ENCODE measurements around the gene CCDC150.

The CCDC150 gene

DNA sequence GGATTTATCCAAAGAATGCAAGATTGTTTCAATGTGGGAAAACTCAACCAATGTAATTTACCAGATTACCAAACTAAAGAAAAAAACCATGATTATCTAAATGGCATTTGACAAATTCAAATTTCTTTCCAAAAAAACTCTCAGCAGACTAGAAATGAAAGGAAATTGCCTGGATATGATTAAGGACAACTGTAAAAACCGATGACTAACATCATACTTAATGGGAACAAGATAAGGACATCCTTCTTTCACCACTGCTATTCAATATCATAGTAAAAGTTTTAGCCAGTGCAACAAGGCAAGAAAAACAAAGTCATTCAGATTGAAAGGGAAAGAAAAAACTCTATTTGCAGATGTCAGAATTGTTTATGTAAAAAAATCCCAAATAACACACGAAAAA, 4.4 kb upstream of the CCDC150 start:
- Histone ChIP-seq H3K27ac (no peak overlapping the region), H2AFZ (ENCODE audit: low read depth) (no peak overlapping the region), H3K4me3 (IDR thresholded peaks at IDR 0.05; ENCODE audit: insufficient read depth, low read depth, low read length) (no peak overlapping the region), H4K20me1 (ENCODE audit: insufficient read depth) (no peaks in the 10 kb centered on the region), H3K4me1 (ENCODE audit: low read depth, poor library complexity, severe bottlenecking) (peaks cover under 1% of the 10 kb centered on the region), H3K79me2 (ENCODE audit: insufficient read depth, low read depth) (peaks cover 2% of the 10 kb centered on the region), H3K36me3 (ENCODE audit: insufficient read depth) (no peaks in the 10 kb centered on the region), H3K4me2 (no peak overlapping the region), H3K27me3 (ENCODE audit: insufficient read depth, low read depth) (no peaks in the 10 kb centered on the region), H3K9ac (no peak overlapping the region)
- no peak for TF ChIP-seq CTCF (conservative IDR thresholded peaks at IDR 0.05; ENCODE audit: low read depth, low read length)

GRCh38 chr2:196638765-196639164, 750 bp upstream of the CCDC150 start:
- TF ChIP-seq CTCF (conservative IDR thresholded peaks at IDR 0.05; ENCODE audit: low read depth, low read length), result no peak
- Histone ChIP-seq H2AFZ (ENCODE audit: low read depth) (peak overlapping the region; percentile 93), H3K36me3 (ENCODE audit: insufficient read depth) (no peaks in the 10 kb centered on the region), H3K4me1 (ENCODE audit: low read depth, poor library complexity, severe bottlenecking) (peaks cover 8% of the 10 kb centered on the region), H4K20me1 (ENCODE audit: insufficient read depth) (no peaks in the 10 kb centered on the region), H3K4me3 (IDR thresholded peaks at IDR 0.05; ENCODE audit: insufficient read depth, low read depth, low read length) (no peak overlapping the region), H3K79me2 (ENCODE audit: insufficient read depth, low read depth) (peaks cover 22% of the 10 kb centered on the region), H3K4me2 (peak overlapping the region; percentile 50), H3K9ac (no peak overlapping the region), H3K27me3 (ENCODE audit: insufficient read depth, low read depth) (no peaks in the 10 kb centered on the region), H3K27ac (no peak overlapping the region)

DNA sequence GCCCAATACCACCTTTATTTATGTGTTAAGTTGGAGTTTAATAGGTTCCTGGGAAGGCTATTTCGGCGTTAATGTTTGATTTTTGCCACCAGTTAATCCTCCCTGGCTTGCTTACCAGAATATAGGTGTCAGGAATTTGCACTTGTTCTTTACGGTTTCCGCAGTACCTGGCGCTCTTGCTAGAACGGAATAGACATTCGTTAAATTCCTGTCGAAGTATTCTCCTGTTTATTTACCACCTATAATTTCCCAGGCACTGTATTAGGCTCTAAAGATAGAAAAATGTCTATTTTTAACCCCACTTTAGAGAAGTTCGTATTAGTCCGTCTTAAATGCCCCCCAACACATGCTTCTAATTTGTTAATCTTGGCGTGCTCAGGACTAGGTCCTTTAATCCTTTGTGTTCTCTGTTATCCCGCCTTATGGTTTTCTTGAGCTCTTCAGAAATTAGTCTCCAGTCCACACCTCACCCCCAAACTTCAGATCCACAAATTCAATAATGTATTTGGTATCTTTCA, 575 bp downstream of the CCDC150 start:
- Histone ChIP-seq H3K9ac (peak overlapping the region; percentile 64; the same call in 1 of the 2 replicates), H3K79me2 (ENCODE audit: insufficient read depth, low read depth) (peaks cover 30% of the 10 kb centered on the region), H3K4me2 (peak overlapping the region; percentile 92), H4K20me1 (ENCODE audit: insufficient read depth) (no peaks in the 10 kb centered on the region), H3K4me1 (ENCODE audit: low read depth, poor library complexity, severe bottlenecking) (peaks cover 8% of the 10 kb centered on the region), H3K27ac (peak overlapping the region; percentile 38), H2AFZ (ENCODE audit: low read depth) (peak overlapping the region; percentile 93), H3K4me3 (IDR thresholded peaks at IDR 0.05; ENCODE audit: insufficient read depth, low read depth, low read length) (no peak overlapping the region), H3K27me3 (ENCODE audit: insufficient read depth, low read depth) (no peaks in the 10 kb centered on the region), H3K36me3 (ENCODE audit: insufficient read depth) (0 out of 2 replicates have a peak, but pooled peaks cover 5% of the 10 kb centered on the region)
- no peak for TF ChIP-seq CTCF (conservative IDR thresholded peaks at IDR 0.05; ENCODE audit: low read depth, low read length)

DNA sequence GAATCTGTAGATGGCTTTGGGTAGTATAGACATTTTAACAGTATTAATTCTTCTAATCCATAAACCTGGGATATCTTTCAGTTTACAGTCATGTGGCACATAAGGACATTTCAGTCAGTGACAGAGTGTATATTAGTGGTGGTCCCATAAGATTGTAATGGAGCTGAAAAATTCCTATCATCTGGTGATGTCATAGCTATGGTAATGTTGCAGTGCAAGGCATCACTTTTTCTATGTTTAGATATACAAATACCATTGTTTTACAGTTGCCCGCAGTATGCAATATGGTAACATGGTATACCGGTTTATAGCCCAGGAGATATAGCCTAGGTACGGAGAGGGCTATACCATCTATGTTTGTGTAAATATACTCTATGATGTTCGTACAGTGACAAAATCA, 9.7 kb downstream of the CCDC150 start:
- TF ChIP-seq CTCF (conservative IDR thresholded peaks at IDR 0.05; ENCODE audit: low read depth, low read length), result no peak
- Histone ChIP-seq H3K36me3 (ENCODE audit: insufficient read depth) (peaks cover 4% of the 10 kb centered on the region; the same call in 1 of the 2 replicates), H3K27me3 (ENCODE audit: insufficient read depth, low read depth) (no peaks in the 10 kb centered on the region), H3K4me3 (IDR thresholded peaks at IDR 0.05; ENCODE audit: insufficient read depth, low read depth, low read length) (no peak overlapping the region), H3K4me2 (no peak overlapping the region), H3K27ac (no peak overlapping the region), H2AFZ (ENCODE audit: low read depth) (no peak overlapping the region), H3K79me2 (ENCODE audit: insufficient read depth, low read depth) (peaks cover 12% of the 10 kb centered on the region; the same call in 1 of the 2 replicates), H4K20me1 (ENCODE audit: insufficient read depth) (no peaks in the 10 kb centered on the region), H3K4me1 (ENCODE audit: low read depth, poor library complexity, severe bottlenecking) (no peaks in the 10 kb centered on the region), H3K9ac (no peak overlapping the region)
